Heart right ventricle (tissue), 16 donors: Measurements from ENCODE around the gene PAK1. TPM values are rescaled to one million over a fixed set of nuclear protein-coding genes. Genes with fewer than 3 reads are reported as not detected.

Experiments
- ATAC-seq, 8 donors: fragments of 200-7000 bp; cut with Tn5 transposase; one replicate each; pipeline ENCODE4 v1.9.1; 2020; ENCODE audit warnings: mild to moderate bottlenecking in 8 of 8, moderate library complexity in 8 of 8, moderate number of reproducible peaks in 1 of 8
- DNase-seq, 2 donors: peaks; one replicate each; pipeline ENCODE4 v3.0.0-alpha.2; 2020
- H3K27ac ChIP-seq, 10 donors: fragments of 200-600 bp; sonication (generic) in 2 of 10; one replicate each; pipeline versions ENCODE4 v1.5.0 to v1.8.0; 2020 to 2022; ENCODE audit warnings: mild to moderate bottlenecking in 3 of 10
- H3K27me3 ChIP-seq, 7 donors: fragments of 200-600 bp; one replicate each; pipeline ENCODE4 v1.8.0; 2021 to 2022; ENCODE audit warnings: mild to moderate bottlenecking in 2 of 7
- H3K36me3 ChIP-seq, 9 donors: fragments of 200-600 bp; sonication (generic) in 1 of 9; one replicate each; pipeline versions ENCODE4 v1.5.0 to v1.8.0; 2020 to 2022; ENCODE audit warnings: mild to moderate bottlenecking in 2 of 9
- H3K4me1 ChIP-seq, 9 donors: fragments of 200-600 bp; sonication (generic) in 1 of 9; one replicate each; pipeline versions ENCODE4 v1.5.0 to v1.8.0; 2020 to 2022; ENCODE audit warnings: mild to moderate bottlenecking in 4 of 9
- H3K4me3 ChIP-seq, 10 donors: fragments of 200-600 bp; sonication (generic) in 2 of 10; one replicate each; pipeline versions ENCODE4 v1.5.0 to v1.8.0; 2020 to 2022; ENCODE audit warnings: mild to moderate bottlenecking in 7 of 10, moderate library complexity in 2 of 10
- H3K9me3 ChIP-seq, 11 donors: fragments of 200-600 bp in 10 of 11; sonication (generic) in 2 of 11; one replicate each; pipeline versions ENCODE4 v1.5.0 to v1.8.0; 2013 to 2022; ENCODE audit warnings: mild to moderate bottlenecking in 2 of 11, control low read depth in 1 of 11, moderate library complexity in 1 of 11
- CTCF ChIP-seq, 9 donors: fragments of 200-600 bp; sonication (generic) in 2 of 9; IDR thresholded peaks; one replicate each; pipeline versions ENCODE4 v1.5.0 to v1.8.0; 2021 to 2022; ENCODE audit warnings: antibody characterized with exemption in 9 of 9, mild to moderate bottlenecking in 5 of 9, moderate library complexity in 1 of 9
- WGBS, 2 donors: extraction: QIAGEN DNeasy Blood & Tissue Kit; methylation state at CpG; one replicate each; pipeline ENCODE4 v1.1.7; 2013; ENCODE audit warnings: inconsistent platforms in 1 of 2; 5-methylcytosine and 5-hydroxymethylcytosine counted together
- intact Hi-C, 10 donors: fragments of 100-400 bp; cut with DNase I; formaldehyde crosslinking; loops; one replicate each; pipeline versions ENCODE4 v1.11.1 to v1.14.2; 2022
- polyA plus RNA-seq, 2 donors: library from polyadenylated mRNA; stranded (reverse); fragments of 200-250 nt; gene quantifications; one replicate each; pipeline ENCODE4 v1.2.3, GENCODE V29; 2013
- total RNA-seq, 10 donors: library from RNA; stranded (reverse); fragmentation: NEBNext Ultra II Directional in 3 of 10; extraction: Animal tissue kit (Norgen Biotek cat#: 25700) in 3 of 10; gene quantifications; one replicate each; pipeline versions ENCODE4 v1.2.1 to v1.2.4, GENCODE V29; 2021 to 2023
- donor health status: Arrhythmogenic right ventricular cardiomyopathy.
- donor health status: ischemic (EF 13 %, LVEDD 7.1; RV severe dilation, severe dysfunction).
- donor health status: healthy with polysubstance abuse.
- donor health status: DM: no; HTN: yes; CAD: no.
- donor health status: DM: no; HTN: no; CAD: no.
- donor health status: ischemic (EF 25% LVEDD 6.9; RV normal size, moderate dysfunction).
- donor health status: ischemic (EF 25% LVEDD 5.7; RV mildly dilated, moderate dysfunction).
- donor health status: healthy.
- donor health status: DM: yes; HTN: yes; CAD: no.
- donor health status: Ischemic cardiomyopathy.
- donor health status: ischemic (EF 35%, LVEDD 5.7; RV mildly dilated, moderate dysfunction).
- donor health status: nonischemic (EF 11% LVEDD 7.7; RV severe dilation, severe dysfunction).
- donor health status: DM: yes; HTN: yes; CAD: no.
- donor health status: PGD.
- donor health status: ischemic (EF 29% LVEDD 5.4; RV normal size, mild dysfunction).
- donor health status: nonischemic (EF 23%, LVEDD 6.1; RV moderate dilation, normal function).

PAK1 gene
- total and polyA plus RNA-seq, 12 donors = 2.4 to 17.7 (median 6.8) TPM

DNA sequence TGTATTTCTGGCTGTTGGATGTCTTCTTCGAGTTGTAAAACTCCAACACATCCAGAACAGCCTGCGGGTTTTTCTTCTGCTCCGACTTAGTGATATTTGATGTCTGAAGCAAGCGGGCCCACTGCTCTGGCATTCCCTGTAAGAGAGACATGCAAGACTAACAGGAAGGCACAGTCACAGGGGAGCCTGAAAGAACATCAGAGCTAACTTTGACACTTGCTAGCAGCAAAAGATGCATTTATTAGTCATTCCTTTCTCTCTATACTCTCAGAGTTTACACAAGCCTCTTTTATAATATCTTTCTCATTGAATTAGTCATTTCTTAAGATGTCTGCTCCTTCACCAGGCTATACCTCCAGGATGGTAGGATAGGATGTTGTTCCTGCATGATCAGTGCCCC is 94.6 kb downstream of the PAK1 start:
- 92 to 96% methylated on average over 4 of the region's 4 CpGs for WGBS, 2 donors
- Histone ChIP-seq H3K27ac (no peak overlapping the region), H3K4me3 (no peak overlapping the region), H3K36me3 (peaks cover 0 to 59% (median 0%) of the 10 kb centered on the region in 9 donors), H3K27me3 (no peaks in the 10 kb centered on the region), H3K9me3 (no peaks in the 10 kb centered on the region), H3K4me1 (peaks cover 0 to 16% (median 13%) of the 10 kb centered on the region in 9 donors)
- TF ChIP-seq CTCF (IDR thresholded peaks at IDR 0.05) = no peak
- DNase-seq (no peak), ATAC-seq (no peak)
- intact Hi-C loops = no loop called here

DNA sequence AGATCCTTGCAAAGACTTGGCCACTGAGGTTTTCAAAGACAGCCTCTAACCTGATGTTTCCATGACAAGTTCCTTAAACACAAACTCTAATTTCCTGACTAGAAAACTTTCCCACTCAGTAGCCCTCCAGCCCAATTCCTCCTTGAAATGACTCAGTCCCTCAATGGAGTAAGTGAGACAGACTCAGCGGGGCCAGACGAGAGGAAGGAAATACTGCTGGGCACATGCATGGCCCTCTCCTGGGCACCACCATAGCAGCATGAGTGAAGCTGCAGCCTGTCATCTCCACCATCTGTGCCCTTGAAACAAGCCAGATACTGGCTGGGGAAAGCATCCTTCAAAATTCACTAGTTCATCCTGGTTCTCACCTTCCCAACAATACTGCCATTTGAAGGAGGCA is 96.2 kb downstream of the PAK1 start:
- peaks cover 0 to 14% (median 13%) of the 10 kb centered on the region in 9 donors for H3K4me1 ChIP-seq
- 64 to 73% methylated on average over 2 of the region's 2 CpGs for WGBS, 2 donors
- H3K9me3 ChIP-seq = no peaks in the 10 kb centered on the region
- ATAC-seq (no peak), DNase-seq (no peak)
- H3K27me3 ChIP-seq = no peaks in the 10 kb centered on the region
- no peak overlapping the region for H3K4me3 ChIP-seq
- intact Hi-C loops = no loop called here
- peaks cover 0 to 66% (median 0%) of the 10 kb centered on the region in 9 donors for H3K36me3 ChIP-seq
- no peak overlapping the region for H3K27ac ChIP-seq
- no peak for TF ChIP-seq CTCF (IDR thresholded peaks at IDR 0.05)

- intact Hi-C loops = no loop called here
- DNase-seq = no peak
- Histone ChIP-seq H3K36me3 (peaks cover 0 to 75% (median 0%) of the 10 kb centered on the region in 9 donors), H3K4me3 (no peak overlapping the region), H3K27me3 (no peaks in the 10 kb centered on the region), H3K9me3 (no peaks in the 10 kb centered on the region), H3K4me1 (peaks cover 0 to 3% (median 0%) of the 10 kb centered on the region in 9 donors), H3K27ac (no peak overlapping the region)
- no peak for TF ChIP-seq CTCF (IDR thresholded peaks at IDR 0.05)
- ATAC-seq = no peak
- WGBS, 2 donors = 97 to 98% methylated on average over 2 of the region's 2 CpGs
These were observed 98.8 kb downstream of the PAK1 start for GRCh38 chr11:77375107-77375506.

GRCh38 chr11:77374611-77375031 is 99.3 kb downstream of the PAK1 start:
- Histone ChIP-seq H3K27me3 (no peaks in the 10 kb centered on the region), H3K36me3 (peaks cover 0 to 74% (median 0%) of the 10 kb centered on the region in 9 donors), H3K27ac (no peak overlapping the region), H3K9me3 (no peaks in the 10 kb centered on the region), H3K4me1 (peaks cover 0 to 7% (median 0%) of the 10 kb centered on the region in 9 donors), H3K4me3 (no peak overlapping the region)
- intact Hi-C loops = no loop called here
- no peak for ATAC-seq
- no peak for TF ChIP-seq CTCF (IDR thresholded peaks at IDR 0.05)
- DNase-seq = no peak
- 94 to 99% methylated on average over 3 of the region's 3 CpGs for WGBS, 2 donors
